HG03039 (cell line): ENCODE measurements around the gene GID4.
"Not testable (repeated sequence)": the region's sequence is repeated elsewhere in the genome, so short reads cannot be mapped to it uniquely, and the experiment has no call there.

Experiments used
- ATAC-seq: cut with Tn5 transposase; IDR thresholded peaks from one replicate; pipeline ENCODE4 v1.9.1; 2021; ENCODE audit warnings: mild to moderate bottlenecking, moderate library complexity; ENCODE audit not compliant: unreplicated experiment

GID4 gene

GRCh38 chr17:18038861-18039534 lies at the start of gene GID4, which contains the start of gene ATPAF2:
Gene GID4, plus strand, starts transcription at chr17:18039408. Its CDS starts 57 bp downstream, at chr17:18039465.
Gene ATPAF2, minus strand, starts transcription at chr17:18039168. Its CDS starts 155 bp downstream, at chr17:18039013.
- ATAC-seq = peak; percentile 87

GRCh38 chr17:17989618-17990017 lies 49.6 kb upstream of the GID4 start:
- no peak for ATAC-seq

DNA sequence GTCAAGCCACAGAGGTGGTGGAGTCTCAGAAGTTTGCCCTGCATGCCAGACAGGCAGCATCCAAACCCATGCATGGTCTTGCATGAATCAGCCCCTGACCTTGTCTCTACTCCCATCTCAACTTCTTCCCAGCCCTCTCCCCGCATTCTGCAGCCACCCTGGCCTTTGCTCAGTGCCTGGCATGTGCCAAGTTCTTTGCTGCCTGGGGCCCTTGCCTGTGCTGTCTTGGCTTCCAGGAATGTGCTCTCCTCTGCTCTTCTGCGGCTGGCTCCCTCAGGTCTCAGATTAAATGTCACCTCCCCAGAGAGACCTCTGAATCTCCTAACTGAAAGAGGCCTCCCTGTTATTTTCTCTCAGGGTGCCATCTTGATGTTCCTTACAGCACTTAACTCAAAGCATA lies 48.9 kb upstream of the GID4 start:
- no peak for ATAC-seq

DNA sequence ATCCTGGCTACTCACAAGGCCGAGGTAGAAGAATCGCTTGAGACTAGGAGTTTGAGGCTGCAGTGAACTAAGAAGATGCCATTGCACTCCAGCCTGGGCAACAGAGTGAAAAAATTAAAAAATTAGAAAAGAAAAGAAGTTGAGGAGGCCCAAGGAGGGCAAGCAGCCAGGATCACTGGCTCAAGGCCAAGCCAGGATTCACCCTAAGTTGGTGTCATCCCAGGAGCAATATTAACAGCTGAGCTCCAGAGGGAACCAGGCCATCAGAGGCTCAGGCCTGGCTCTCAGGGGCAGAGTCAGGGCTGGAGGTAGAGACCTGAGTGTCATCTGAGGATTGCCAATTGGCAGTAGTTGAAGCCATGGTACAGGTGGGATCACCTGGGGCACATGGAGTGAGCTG lies 45.8 kb upstream of the GID4 start:
- no peak for ATAC-seq

DNA sequence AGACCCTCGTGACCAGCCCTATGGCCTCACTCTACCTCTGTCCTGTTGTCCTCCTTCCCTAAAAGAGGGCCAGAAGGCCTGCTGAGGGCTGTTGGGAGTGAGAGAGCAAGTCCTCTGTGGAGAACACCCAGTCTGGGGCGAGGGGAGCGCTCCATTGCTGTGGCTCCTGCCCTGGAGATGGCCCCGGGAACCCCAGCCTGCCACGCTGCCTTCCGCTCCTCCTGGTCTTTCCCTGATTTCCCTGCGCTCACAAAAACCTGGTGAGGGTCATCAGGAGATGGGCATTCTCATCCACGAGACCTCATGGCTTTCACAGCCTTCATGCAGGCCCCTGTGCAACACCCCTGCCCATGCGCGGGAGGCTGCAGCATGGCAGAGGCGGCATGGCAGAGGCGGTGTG lies 45.4 kb upstream of the GID4 start:
- ATAC-seq = no peak

DNA sequence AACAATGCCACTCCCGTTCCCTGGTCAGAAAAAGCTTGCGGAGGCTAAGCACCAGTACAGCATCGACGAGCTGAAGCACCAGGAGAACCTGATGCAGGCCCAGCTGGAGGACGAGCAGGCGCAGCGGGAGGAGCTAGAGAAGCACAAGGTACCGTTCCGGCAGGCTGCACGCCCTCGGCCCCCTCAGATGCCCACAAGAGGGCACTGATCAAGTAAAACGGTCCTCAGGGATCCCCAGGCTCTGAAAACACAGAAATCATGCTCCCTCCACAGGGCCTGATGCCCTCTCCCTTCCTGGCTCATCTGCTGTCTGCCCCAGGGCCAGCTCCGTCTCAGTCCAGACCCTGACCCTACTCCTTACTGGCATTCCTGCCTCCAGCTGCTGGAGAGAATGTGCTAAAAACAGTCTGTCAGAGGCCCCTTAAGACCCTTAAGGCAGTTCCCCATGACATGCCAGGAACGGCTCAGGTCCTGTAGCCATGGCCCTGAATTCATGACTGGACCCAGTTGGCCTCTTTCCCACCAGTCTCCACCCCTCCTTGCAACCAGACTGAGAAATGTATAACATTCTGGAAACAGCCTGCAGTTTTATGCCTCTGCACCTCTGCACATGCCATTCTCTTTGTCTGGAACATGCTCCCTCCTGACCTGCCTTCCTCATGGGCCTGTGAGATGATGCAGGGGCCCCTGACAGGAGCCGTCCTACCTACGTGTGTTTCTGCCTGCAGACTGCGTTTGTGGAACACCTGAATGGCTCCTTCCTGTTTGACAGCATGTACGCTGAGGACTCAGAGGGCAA lies 44.7 kb upstream of the GID4 start:
- no peak for ATAC-seq

GRCh38 chr17:17995887-17996286 lies 43.3 kb upstream of the GID4 start:
- ATAC-seq = not testable (repeated sequence)

DNA sequence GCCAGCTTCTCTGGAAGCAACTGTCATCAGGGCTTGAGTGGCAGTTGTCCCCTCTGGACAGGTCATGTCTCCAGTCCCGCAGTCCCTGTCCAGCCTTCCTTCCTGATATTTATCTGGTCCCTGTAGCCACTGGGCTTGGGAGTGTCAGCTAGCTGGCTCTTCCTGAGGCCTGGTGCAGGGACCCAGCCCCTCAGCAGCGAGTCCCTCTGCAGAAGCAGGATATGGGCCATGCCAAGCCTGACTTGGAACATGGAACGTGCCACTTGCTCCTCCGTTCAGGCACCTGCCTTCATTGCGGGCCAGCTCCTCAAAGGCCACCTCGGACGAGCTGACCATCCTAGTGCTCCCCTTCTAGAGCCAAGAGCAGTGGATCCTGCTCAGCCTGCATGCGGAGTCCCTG lies 40.3 kb upstream of the GID4 start:
- no peak for ATAC-seq

DNA sequence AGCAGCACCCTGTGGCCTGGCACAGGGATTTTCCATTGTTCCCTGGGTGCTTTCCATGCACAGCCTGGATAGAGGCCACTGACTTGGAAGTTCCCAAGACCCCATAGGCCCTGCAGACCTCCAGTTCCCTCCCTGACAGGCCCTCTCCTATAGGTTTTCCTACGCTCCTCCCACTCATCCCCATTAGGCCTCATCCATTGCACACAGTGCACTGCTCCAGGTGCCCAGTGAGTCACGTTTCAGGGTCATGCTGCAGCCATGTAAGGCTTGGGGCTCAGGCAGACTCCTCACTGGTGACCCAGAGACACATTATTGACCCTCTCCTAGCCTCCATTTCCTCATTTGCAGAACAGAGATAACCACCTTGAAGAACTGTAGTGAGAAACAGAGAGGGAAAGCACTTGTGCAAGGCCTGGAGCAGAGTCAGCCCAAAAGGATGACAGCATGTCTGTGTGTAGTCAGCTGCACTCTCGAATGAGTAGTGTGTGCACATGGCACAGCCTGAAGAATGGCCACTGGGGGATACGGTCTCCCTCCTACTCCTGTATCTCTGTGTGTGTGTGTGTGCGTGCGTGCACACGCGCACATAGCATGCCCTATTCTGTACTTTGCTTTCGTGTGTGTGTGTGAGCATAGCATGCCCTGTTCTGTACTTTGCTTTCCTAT lies 39.7 kb upstream of the GID4 start:
- ATAC-seq = no peak

DNA sequence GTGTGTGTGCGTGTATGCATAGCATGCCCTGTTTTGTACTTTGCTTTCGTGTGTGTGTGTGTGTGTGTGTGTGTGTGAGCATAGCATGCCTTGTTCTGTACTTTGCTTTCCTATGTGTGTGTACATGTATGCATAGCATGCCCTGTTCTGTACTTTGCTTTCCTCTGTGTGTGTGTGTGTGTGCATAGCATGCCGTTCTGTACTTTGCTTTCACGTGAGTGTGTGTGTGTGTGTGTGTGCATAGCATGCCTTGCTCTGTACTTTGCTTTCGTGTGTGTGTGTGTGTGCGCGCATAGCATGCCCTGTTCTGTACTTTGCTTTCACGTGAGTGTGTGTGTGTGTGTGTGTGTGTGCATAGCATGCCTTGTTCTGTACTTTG lies 39.2 kb upstream of the GID4 start:
- no peak for ATAC-seq

DNA sequence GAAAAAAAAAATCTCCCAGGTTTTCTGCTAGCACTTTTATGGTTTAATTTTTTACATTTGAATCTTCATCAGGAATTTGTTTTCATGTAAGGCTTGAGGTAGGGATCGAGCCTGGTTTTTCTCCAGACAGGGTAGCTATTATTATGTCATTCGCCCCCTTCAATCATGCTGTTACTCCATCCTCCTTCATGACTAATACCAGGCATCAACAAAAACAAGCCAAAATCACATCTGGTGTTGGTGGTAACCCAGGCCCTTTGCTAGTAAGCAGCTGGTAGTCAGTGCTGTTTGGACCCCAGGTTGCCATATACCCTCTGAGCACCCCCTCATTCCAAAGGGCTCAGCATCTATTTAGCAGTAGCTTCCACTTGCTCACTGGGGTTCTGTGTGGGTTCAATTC lies 37.0 kb upstream of the GID4 start:
- ATAC-seq = no peak

DNA sequence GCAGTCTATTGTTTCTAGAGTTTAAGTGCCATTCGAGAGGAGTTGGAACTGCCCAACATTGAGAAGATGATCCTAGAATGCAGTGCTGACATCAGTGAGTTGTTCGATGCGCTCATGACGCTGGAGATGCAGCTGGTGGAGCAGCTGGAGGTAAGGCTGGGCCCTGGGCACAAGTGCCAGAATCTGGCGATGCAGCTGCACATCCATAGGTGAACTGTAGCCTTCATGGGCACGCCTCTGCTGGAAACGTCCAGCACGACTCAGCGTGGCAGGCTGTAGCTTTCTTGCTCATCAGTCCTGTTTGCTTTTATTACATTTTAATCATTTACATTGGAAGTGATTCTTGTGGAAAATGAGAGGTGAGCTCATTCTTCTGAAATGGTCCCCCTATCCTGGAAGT lies 34.9 kb upstream of the GID4 start:
- no peak for ATAC-seq

- no peak for ATAC-seq
These were observed 34.3 kb upstream of the GID4 start for GRCh38 chr17:18004884-18005305.

- ATAC-seq = no peak
These were observed 33.7 kb upstream of the GID4 start for GRCh38 chr17:18005496-18005895.

DNA sequence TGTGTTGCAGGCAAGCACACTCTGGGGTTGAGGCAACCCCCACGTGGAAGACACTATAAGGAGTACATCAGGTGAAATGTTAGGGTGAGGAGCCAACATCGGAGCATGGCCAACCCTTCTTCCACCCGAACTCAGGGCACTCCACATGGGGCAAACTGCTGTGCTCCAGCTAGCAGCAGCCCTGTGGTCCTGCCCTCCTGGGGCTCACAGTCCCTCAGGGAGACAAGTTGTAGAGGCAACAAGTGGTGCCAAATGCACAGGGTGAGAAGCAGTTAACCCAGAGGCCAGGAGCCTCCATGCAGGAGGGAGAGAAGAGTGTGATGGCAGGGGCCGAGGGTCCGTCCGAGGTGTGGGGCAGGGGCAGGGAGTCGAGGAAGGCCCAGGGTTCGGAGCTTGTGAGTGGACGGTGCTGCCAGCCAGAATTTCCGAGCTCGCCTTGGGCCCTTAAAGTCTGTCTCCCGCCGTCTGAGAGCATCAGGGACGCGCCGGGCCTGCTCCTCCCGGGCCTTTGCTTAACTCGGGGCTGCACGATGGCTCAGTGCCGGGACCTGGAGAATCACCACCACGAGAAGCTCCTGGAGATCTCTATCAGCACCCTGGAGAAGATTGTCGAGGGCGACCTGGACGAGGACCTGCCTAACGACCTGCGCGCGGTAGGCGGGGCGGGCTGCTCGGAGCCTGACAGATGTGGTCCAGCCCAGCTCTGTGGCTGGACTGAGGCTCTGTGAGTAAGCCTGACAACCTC lies 32.5 kb upstream of the GID4 start:
- ATAC-seq = no peak

GRCh38 chr17:18008496-18009268 lies 30.5 kb upstream of the GID4 start:
- no peak for ATAC-seq

GRCh38 chr17:18009609-18010420 lies 29.4 kb upstream of the GID4 start:
- ATAC-seq = no peak

GRCh38 chr17:18011286-18011685 lies 27.9 kb upstream of the GID4 start:
- ATAC-seq = no peak

DNA sequence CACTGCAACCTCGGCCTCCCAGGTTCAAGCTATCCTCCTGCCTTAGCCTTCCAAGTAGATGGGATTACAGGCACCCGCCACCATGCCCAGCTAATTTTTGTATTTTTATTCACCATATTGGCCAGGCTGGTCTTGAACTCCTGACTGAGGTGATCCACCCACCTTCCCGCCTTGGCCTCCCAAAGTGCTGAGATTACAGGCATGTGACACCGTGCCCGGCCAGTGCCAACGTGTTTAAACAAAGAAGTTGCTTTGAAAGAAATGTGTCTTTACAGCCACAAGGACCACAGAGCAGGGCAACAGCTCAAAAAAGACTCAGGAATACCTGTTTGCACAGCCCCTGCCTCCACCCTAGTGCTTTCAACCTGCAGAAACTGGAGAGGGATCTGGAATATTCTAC lies 25.2 kb upstream of the GID4 start:
- no peak for ATAC-seq

- ATAC-seq = no peak
These were observed 23.6 kb upstream of the GID4 start for GRCh38 chr17:18015593-18015992.
